WTC11 (cell line): Measurements from ENCODE around the gene ZDHHC11B. TPM values are rescaled to one million over a fixed set of nuclear protein-coding genes. Genes with fewer than 3 reads are reported as not detected.
"Not testable (repeated sequence)": the region's sequence is repeated elsewhere in the genome, so short reads cannot be mapped to it uniquely, and the experiment has no call there.

Experiments used
- ATAC-seq: fragments of 200-7000 bp; cut with Tn5 transposase; 2 replicates; pipeline ENCODE4 v1.10.0; 2021; ENCODE audit warnings: mild to moderate bottlenecking, moderate library complexity
- CTCF ChIA-PET: fragments of 300-600 bp; sonication (Branson Sonifier 250); formaldehyde crosslinking; loops from one replicate; lab custom pipeline; 2021; ENCODE audit warnings: antibody characterized with exemption; lab: Charles Lee
- POLR2A ChIA-PET: fragments of 350-600 bp; sonication (Branson Sonifier 250); formaldehyde crosslinking; loops from one replicate; lab custom pipeline; 2021; ENCODE audit warnings: antibody characterized with exemption; lab: Charles Lee
- DNase-seq: peaks from one replicate; pipeline ENCODE4 v3.0.0; 2021; ENCODE audit warnings: low spot score
- H3K27ac Mint-ChIP-seq: 2 replicates; pipeline ENCODE4 v1.8.0; 2021; ENCODE audit warnings: mixed read lengths
- H3K27me3 Mint-ChIP-seq: 2 replicates; pipeline ENCODE4 v1.8.0; 2021; ENCODE audit warnings: low read depth, mild to moderate bottlenecking, moderate library complexity, mixed read lengths
- H3K36me3 Mint-ChIP-seq: 2 replicates; pipeline ENCODE4 v1.8.0; 2021; ENCODE audit warnings: mixed read lengths
- H3K4me1 Mint-ChIP-seq: 2 replicates; pipeline ENCODE4 v1.8.0; 2022; ENCODE audit warnings: mixed read lengths
- H3K4me3 Mint-ChIP-seq: 2 replicates; pipeline ENCODE4 v1.8.0; 2021; ENCODE audit warnings: mild to moderate bottlenecking, moderate library complexity, mixed read lengths
- H3K9me3 Mint-ChIP-seq: 2 replicates; pipeline ENCODE4 v1.8.0; 2021; ENCODE audit warnings: mixed read lengths
- CBFB ChIP-seq: sonication (generic); formaldehyde crosslinking; IDR thresholded peaks from 2 replicates; pipeline ENCODE4 v1.8.1; 2022; ENCODE audit warnings: mild to moderate bottlenecking, low read depth, missing genetic modification reagents
- FOXP1 ChIP-seq: sonication (generic); formaldehyde crosslinking; IDR thresholded peaks from 2 replicates; pipeline ENCODE4 v1.8.0; 2022; ENCODE audit warnings: missing genetic modification reagents, mild to moderate bottlenecking, moderate library complexity, borderline replicate concordance
- MYBL2 ChIP-seq: sonication (generic); formaldehyde crosslinking; IDR thresholded peaks from 2 replicates; pipeline ENCODE4 v1.8.1; 2023; ENCODE audit warnings: mild to moderate bottlenecking, moderate library complexity, missing genetic modification reagents
- RELA ChIP-seq: sonication (generic); formaldehyde crosslinking; IDR thresholded peaks from 2 replicates; pipeline ENCODE4 v1.8.1; 2022; ENCODE audit warnings: missing genetic modification reagents, mild to moderate bottlenecking, borderline replicate concordance
- total RNA-seq: library from RNA; stranded (reverse); gene quantifications from 3 replicates; pipeline ENCODE4 v1.2.3, GENCODE V29; 2021
- TF ChIP-seq, protein P1 (sequence below): sonication (generic); formaldehyde crosslinking; IDR thresholded peaks from 2 replicates; pipeline ENCODE4 v1.8.0; 2022; ENCODE audit warnings: mild to moderate bottlenecking, missing genetic modification reagents
- TF ChIP-seq, protein P2 (sequence below): sonication (generic); formaldehyde crosslinking; IDR thresholded peaks from 2 replicates; pipeline ENCODE4 v1.8.1; 2023; ENCODE audit warnings: mild to moderate bottlenecking, missing genetic modification reagents

ZDHHC11B gene
- total RNA-seq, 1 experiment from 2014 or later = 2.3 TPM

GRCh38 chr5:783881-784427 is 575 bp downstream of the ZDHHC11B start:
- CTCF ChIA-PET = not testable (repeated sequence)
- peaks cover 22% of the 10 kb centered on the region for H3K27me3 Mint-ChIP-seq
- TF ChIP-seq MYBL2 (CRISPR knock-in tag) (0 out of 2 replicates have a peak, but pooled peaks have one; percentile 40), FOXP1 (CRISPR knock-in tag) (peak; percentile 60; the same call in 1 of the 2 replicates)
- TF ChIP-seq, protein P1, sequence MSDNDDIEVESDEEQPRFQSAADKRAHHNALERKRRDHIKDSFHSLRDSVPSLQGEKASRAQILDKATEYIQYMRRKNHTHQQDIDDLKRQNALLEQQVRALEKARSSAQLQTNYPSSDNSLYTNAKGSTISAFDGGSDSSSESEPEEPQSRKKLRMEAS (CRISPR knock-in tag) = peak; percentile 48; the same call in 1 of the 2 replicates
- TF ChIP-seq, protein P2, sequence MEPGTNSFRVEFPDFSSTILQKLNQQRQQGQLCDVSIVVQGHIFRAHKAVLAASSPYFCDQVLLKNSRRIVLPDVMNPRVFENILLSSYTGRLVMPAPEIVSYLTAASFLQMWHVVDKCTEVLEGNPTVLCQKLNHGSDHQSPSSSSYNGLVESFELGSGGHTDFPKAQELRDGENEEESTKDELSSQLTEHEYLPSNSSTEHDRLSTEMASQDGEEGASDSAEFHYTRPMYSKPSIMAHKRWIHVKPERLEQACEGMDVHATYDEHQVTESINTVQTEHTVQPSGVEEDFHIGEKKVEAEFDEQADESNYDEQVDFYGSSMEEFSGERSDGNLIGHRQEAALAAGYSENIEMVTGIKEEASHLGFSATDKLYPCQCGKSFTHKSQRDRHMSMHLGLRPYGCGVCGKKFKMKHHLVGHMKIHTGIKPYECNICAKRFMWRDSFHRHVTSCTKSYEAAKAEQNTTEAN (CRISPR knock-in tag) = peak; percentile 59; the same call in 1 of the 2 replicates
- TF ChIP-seq, all 79 proteins: peak for 4; not testable (repeated sequence) for 75
- H3K9me3 Mint-ChIP-seq = peaks cover 12% of the 10 kb centered on the region
- H3K27ac Mint-ChIP-seq, POLR2A ChIA-PET, H3K4me1 Mint-ChIP-seq: not testable (repeated sequence)
- peak; percentile 3 for ATAC-seq
- DNase-seq = peak; percentile 52
- H3K4me3 Mint-ChIP-seq = peak overlapping the region; percentile 49
- peaks cover 10% of the 10 kb centered on the region for H3K36me3 Mint-ChIP-seq

DNA sequence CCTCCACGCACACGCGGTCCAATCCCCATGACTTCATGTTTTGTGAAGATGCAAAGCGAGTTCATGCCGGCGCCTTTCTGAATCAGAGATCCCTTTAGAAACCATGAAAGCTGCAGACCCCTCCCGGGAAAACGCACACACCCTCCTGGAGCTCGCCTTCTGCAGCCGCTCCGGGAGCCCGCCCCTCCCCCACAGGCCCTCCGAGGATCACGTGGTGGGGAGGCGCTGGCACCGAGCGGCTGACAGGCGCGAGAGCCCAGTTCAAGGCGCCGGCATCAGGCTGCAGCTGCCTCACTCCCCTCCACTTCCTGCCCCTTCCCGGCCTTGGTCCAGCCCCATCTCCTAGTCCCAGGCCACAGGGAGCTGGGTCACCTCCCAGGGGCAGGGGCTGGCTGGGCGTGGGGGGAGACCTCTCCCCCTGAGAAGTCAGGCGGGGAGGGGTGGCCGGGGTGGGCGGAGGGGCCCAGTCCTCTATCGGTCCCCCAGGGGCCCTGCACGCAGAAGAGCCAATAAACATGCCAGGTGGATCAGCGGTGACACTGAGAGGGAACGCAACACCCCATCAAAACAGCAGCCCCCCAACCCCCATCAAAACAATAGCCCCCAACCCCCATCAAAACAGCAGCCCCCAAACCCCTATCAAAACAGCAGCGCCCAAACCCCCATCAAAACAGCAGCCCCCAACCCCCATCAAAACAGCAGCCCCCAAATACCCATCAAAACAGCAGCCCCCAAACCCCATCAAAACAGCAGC is 1.3 kb downstream of the ZDHHC11B start:
- ATAC-seq = peak; percentile 59
- H3K4me1 Mint-ChIP-seq, H3K9me3 Mint-ChIP-seq, H3K27ac Mint-ChIP-seq, H3K36me3 Mint-ChIP-seq, CTCF ChIA-PET, POLR2A ChIA-PET, H3K4me3 Mint-ChIP-seq: not testable (repeated sequence)
- DNase-seq = peak; percentile 74
- H3K27me3 Mint-ChIP-seq = peaks cover 14% of the 10 kb centered on the region

DNA sequence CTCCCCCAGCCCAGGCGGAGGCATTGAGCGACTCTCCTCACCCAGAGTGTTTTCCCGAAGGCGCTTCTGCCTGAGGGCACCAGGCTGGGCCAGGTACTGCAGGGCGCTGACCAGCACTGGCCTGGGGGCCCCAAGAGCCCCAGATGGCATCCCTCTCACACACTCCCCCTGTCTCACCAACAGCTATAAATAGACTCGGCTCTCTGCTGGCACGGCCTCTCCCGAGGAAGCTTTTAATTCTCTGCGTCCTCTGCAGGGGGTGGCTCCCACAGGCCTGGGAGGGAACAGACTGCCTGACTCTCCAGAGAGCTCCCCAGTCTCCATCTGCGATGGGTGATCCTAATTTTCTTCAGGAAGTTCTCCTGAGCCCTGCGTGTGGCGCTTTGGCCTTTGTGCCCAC is 2.2 kb downstream of the ZDHHC11B start:
- H3K4me3 Mint-ChIP-seq, H3K36me3 Mint-ChIP-seq, H3K27me3 Mint-ChIP-seq, H3K4me1 Mint-ChIP-seq, POLR2A ChIA-PET, H3K27ac Mint-ChIP-seq, DNase-seq, CTCF ChIA-PET, H3K9me3 Mint-ChIP-seq: not testable (repeated sequence)
- peak; percentile 2 for ATAC-seq

DNA sequence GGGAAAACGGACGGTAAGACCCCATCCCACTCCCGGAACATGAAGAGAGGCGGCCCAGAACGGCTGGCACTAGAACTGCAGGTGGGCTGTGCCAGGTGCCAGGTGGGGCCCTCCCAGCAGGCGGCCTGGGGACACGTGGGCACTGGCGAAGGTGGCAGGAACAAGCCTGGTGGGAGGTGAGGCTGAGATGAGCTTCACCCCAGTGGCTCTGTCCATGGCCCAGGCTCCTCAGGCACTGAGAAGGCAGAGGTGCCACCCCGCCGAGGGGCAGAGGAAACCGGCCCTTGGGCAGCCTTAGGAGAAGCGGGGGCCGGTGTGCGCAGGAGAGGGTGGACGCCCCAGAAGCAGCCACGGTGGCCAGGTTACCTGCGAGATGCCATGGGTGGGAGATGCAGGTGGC is 4.0 kb downstream of the ZDHHC11B start:
- H3K27me3 Mint-ChIP-seq = peaks cover 12% of the 10 kb centered on the region
- CTCF ChIA-PET, H3K27ac Mint-ChIP-seq, ATAC-seq, H3K9me3 Mint-ChIP-seq, DNase-seq, H3K4me1 Mint-ChIP-seq, H3K4me3 Mint-ChIP-seq, H3K36me3 Mint-ChIP-seq, POLR2A ChIA-PET: not testable (repeated sequence)

DNA sequence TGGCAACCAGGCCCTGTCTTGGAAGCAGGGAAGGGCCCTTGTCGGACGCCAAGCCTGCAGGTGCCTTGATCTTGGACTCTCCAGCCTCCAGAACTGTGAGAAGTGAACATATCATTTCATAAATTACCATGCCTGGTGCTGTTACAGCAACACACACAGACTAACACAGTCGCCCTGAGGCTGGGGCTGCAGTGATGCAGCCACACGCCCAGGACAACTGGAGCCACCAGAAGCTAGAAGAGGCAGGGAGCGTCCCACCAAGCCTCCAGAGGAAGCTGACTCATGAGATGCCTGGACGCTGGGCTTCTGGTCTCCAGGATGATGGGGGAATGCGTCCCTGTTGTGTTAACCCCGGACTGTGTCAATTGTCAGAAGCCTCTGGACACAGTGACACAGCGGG is 5.6 kb downstream of the ZDHHC11B start:
- H3K4me3 Mint-ChIP-seq, POLR2A ChIA-PET: not testable (repeated sequence)

DNA sequence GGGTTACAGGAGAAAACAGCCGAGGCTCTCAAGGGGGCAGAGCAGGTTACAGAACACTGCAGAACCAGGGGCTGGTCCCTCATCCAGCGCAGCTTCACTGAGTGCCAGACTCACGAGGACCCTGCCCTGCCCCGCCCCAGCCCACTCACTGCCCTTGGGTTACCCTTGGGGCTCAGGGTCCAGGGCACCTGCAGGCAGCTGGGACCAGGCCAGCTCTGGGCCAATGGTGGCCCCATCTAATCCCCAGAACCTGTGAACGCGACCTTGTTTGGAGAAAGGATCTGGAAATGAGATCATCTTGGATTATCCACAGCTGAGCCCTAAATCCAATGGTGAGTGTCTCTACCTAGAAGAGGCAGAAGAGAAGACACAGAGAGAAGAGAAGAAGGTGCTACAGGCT is 6.1 kb downstream of the ZDHHC11B start:
- H3K27ac Mint-ChIP-seq, H3K27me3 Mint-ChIP-seq: not testable (repeated sequence)

More for the DNA sequence above, 5.6 kb downstream of the ZDHHC11B start:
- H3K36me3 Mint-ChIP-seq, H3K27ac Mint-ChIP-seq, H3K27me3 Mint-ChIP-seq, CTCF ChIA-PET, H3K9me3 Mint-ChIP-seq, ATAC-seq, DNase-seq, H3K4me1 Mint-ChIP-seq: not testable (repeated sequence)

GRCh38 chr5:777756-778161 is 6.8 kb downstream of the ZDHHC11B start:
- Mint-ChIP-seq H3K9me3 (peaks cover 5% of the 10 kb centered on the region), H3K4me1 (no peaks in the 10 kb centered on the region), H3K4me3 (no peak overlapping the region), H3K27me3 (peaks cover 4% of the 10 kb centered on the region), H3K27ac (no peak overlapping the region), H3K36me3 (no peaks in the 10 kb centered on the region)
- ATAC-seq (no peak), DNase-seq (no peak)
- CTCF ChIA-PET = no interaction called here
- POLR2A ChIA-PET = no interaction called here
- no peak for TF ChIP-seq CBFB (CRISPR knock-in tag)
- peak; percentile 41; the same call in 1 of the 2 replicates for TF ChIP-seq RELA (CRISPR knock-in tag)

More for the DNA sequence above, 6.1 kb downstream of the ZDHHC11B start:
- H3K36me3 Mint-ChIP-seq, H3K4me3 Mint-ChIP-seq, CTCF ChIA-PET, H3K4me1 Mint-ChIP-seq, ATAC-seq, H3K9me3 Mint-ChIP-seq, POLR2A ChIA-PET, DNase-seq: not testable (repeated sequence)
